Amniotic epithelial cell (primary cell): ENCODE data around the gene SLC25A1.

ENCODE experiments used
- DNase-seq: peaks from one replicate; pipeline ENCODE4 v3.0.0-alpha.2; 2010; ENCODE audit warnings: low read depth

The SLC25A1 gene

DNA sequence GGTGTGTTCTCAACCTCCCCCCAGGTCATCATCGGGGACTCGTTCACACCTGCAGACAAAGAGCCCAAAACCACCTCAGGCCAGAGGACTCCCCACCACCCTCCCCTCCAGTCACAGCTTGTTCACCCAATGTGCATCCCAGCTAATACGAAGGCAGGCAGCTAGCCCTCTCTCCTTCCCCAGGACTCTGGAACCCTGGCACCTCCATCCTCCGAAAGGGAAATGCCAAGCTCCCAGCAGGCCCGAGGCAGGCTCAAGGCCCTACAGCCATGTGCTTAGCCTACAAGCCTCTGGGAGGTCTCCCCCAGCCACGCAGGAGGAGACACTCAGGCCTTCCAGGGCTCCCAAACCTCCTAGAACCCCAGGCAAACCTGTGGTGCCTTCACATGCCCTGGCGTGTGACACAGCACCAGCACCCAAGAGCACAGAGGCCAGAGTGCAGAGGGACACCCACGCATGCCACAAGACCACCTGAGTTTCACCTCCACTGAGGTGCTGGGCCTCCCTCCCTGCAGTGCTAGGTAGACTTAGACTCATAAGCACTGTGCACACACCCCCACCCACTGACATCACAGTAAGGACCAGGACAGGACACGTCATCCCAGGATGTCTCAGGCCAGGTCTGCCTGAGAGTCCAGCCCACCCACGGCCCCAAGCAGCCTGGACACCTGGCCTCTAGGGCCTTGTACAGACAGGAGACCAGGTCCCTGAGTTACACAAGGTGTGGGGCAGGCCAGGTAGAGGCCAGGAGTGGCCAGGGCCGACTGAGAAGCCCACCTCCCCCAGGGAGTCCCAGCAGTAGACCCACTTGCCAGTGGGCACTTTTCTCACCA is 40.9 kb downstream of the SLC25A1 start:
- DNase-seq: no peak

DNA sequence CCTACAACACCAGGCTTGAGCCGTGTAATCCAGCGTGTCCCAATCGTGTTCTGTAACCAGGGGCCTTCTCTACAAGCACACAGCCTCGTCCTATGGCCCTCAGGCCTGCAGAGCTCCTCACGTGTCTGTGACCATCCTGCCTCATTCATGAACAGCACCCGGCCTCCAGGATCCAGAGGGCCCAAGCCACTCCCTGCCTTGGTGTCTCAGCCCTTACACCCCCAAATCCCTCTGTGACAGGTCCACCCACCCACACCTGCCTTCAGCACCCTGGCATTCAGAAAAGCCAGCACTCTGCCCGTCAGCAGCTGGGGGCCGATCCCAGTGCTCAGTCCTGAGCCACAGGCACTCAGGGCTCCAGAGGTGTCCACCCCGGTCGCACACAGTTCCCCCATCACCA is 41.6 kb downstream of the SLC25A1 start:
- DNase-seq: no peak

DNA sequence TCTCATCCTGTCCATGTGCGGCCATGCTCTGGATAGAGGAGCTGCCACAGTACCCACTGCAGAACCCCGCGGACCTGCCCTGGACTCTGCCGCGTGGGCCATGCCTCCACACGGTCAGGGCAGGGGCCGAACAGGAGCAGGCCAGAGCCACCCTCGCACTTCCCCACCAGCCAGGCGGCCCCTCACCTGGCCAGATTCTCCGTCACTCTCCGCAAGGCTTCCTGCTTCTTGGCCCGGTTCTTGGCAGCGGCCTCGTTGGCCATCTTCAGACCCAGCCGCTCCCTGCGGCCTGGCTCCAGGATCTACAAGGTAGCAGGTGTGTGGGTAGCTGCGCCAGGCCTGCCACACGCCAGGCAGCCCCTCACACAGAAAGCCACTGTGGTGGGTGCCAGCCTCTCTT is 43.7 kb downstream of the SLC25A1 start:
- DNase-seq: no peak

DNA sequence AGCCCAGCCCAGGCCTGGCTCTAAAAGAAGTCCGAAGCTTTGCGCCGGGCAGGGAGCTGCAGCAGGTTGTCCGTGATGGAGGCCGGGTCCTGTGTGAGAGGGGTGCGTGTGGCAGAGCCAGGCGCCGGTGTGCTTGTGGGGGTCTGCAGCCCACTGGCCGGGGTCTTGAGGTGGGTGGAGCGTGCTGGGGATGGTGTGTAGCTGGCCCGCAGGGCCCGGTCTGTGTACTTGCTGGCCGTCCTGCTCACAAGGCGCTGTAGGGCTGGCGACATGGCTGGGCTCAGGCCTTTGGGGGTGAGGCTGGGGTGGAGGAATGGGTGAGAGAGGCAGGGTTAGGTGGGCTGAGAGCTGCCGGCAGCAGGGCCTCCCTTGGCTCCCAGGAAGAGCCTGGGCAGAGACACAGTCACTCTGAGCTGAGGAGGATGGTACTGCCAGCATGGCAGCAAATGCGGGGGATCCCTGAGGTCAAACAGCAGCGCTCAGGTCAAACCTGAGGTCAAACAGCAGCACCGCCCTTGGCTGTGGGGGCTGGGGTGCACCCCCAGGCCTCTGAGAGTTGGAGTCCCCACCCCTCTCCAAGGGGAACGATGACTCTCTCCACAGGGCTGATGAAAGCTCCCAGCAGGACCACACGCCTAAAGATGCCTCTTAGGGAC is 44.2 kb downstream of the SLC25A1 start:
- no peak for DNase-seq

DNA sequence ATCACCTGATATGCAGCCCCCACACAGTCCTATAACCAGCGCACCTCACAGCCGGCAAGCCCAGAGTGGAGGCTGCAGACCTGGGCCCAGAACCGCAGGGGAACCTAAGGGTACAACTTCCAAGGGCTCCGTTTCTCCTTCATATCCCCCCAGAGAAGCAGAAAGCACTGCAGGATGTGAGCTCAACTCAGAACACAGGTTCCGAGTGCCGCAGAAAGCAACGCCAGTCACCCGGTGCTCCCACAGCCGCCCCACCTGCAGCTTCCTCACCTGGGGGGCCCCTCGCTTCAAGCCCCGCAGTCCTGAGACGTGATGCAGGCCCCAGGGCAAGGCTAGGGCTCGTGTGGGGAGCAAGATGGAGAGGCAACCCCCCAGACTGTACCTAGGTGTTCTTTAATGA is 45.0 kb downstream of the SLC25A1 start:
- DNase-seq: no peak

DNA sequence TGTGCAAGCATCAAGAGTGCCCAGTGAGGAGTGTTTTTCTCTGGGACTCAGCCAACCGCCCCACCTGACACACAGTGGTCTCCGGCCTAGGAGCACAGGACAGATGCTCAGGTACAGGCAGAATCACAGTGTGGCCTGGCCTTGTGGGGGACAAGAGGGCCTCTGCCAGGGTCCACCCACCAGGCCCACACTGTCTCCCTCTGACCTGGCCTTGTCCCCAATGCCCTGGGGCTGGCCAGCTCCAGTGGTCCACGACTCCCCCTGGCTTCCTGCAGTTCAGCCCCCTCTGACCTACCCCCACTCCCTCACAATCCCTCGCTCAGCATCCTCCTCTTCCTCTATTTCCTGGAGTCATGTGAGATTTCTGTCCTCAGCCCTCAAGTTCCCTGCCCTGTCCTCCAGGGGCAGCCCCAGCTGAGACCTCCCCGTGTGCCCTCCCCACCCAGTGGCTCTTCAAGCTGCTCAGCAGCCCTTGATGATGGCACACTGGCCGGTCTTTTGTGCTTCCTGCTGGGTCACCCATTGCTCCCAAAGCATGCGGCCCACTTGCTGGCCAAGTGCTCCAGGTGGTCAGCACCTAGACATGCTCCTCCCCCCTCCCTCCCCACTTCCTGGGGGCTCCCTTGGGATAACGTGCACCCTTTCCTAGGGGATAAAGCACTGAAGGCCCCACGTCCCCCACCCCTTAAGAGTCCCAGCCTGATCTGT is 45.7 kb downstream of the SLC25A1 start:
- DNase-seq: no peak

DNA sequence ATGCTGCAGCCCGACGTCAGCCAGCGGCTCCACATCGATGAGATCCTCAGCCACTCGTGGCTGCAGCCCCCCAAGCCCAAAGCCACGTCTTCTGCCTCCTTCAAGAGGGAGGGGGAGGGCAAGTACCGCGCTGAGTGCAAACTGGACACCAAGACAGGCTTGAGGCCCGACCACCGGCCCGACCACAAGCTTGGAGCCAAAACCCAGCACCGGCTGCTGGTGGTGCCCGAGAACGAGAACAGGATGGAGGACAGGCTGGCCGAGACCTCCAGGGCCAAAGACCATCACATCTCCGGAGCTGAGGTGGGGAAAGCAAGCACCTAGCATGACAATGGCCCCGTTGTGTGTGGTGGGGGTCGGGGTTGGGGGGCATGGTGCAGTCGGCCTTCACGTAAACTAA is 46.4 kb downstream of the SLC25A1 start:
- DNase-seq: no peak

DNA sequence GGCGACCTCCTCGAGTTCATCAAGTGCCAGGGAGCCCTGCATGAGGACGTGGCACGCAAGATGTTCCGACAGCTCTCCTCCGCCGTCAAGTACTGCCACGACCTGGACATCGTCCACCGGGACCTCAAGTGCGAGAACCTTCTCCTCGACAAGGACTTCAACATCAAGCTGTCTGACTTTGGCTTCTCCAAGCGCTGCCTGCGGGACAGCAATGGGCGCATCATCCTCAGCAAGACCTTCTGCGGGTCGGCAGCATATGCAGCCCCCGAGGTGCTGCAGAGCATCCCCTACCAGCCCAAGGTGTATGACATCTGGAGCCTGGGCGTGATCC is 46.9 kb downstream of the SLC25A1 start:
- no peak for DNase-seq

DNA sequence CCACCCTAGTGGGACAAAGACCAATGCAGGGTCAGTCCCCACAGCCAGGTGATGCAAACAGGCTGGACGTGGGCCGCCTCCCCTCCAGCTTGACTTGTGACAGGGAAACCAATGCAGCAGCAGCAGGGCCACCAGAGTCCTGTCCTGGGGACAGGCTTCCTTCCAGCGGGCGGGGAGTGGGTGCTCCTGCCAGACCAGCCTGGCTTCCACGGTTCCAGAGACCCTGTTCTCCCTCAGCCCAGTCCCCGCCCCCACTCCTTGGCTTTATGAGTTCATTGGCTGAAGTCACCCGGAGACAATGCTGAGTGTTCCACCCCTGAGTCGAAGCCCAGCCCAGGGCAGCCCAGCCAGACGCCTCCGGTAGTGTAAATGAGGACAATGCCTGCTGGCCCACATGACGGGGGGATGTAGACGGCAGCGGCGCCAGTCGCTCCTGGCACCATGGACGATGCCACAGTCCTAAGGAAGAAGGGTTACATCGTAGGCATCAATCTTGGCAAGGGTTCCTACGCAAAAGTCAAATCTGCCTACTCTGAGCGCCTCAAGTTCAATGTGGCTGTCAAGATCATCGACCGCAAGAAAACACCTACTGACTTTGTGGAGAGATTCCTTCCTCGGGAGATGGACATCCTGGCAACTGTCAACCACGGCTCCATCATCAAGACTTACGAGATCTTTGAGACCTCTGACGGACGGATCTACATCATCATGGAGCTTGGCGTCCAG is 47.4 kb downstream of the SLC25A1 start, which contains the start of gene TSSK2:
TSSK2 (plus strand) TSS at position 350 of the 726 bp plus-strand sequence; CDS start at position 442, 92 bp downstream.
- DNase-seq: no peak

DNA sequence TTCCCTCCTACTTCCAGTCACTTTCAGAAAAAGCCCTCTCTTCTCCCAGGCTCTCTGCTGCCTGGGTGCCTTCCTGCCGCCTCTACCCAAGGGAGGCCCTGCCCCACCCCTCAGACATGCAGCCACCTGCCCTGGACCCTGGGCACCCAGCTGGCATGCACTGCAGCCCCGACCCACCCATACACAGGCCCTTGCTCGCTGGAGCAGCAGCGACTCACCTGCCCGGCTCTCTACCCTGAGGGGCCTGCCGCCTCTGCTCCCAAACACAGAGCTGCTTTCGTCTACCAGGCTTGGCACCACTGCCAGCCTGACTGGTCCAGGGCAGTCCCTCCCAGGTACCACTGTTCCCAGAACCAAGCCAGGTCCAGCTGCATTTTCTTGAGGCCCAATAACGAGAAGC is 48.7 kb downstream of the SLC25A1 start:
- DNase-seq: no peak

DNA sequence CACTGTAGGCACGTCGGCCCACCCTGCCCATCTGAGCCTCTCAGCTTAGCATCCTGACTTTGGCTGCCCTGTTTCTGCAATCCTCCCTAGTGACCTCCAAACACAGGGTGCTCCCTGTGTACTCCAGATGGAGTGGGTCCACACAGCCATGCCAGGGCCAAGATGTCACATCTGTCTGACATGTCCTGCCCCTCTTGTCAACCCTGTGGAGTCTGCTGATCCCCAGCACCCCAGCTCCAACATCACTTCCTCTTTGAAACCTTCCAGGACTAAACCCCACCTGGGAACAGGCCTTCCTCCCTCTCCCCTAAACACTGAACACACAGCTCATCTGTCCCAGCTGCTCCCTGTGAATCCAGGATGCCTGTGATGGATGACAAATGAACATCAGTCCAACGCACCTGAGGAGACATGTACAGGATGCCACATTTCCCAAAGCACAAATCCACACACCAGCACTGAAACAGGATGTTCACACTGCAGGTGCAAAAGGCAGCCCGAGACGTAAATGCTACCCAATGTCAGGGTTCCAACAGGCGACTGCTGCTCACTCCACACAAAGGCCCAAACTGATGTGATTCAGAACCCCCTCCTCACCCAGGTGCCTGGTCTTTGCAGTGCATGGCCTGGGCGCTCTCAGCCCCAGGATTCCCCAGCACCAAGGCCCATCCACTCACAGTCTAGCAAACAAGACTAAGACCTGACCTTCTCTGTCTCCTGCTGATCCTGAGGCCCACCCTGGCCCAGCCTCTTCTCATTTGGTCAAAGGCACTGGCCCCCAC is 49.4 kb downstream of the SLC25A1 start:
- DNase-seq: no peak

DNA sequence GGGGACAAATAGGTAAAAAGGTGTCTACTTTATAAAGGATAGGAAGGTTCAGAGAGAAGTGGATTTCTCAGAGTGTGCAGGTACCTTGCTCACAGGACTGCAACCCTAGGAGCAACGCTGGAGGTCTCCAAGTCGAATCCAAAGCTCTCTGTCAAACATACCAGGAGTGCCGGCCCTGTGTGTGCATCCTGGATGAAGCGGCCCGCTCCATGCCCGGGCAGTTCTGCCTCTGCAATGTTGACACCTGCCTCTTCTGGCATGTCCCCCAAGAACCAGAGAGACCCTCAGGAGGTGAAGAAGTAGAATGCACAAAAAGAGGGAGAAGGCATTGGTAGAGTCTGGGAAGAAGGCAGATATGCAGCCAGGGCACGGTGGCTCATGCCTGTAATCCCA is 50.5 kb downstream of the SLC25A1 start:
- DNase-seq: no peak

DNA sequence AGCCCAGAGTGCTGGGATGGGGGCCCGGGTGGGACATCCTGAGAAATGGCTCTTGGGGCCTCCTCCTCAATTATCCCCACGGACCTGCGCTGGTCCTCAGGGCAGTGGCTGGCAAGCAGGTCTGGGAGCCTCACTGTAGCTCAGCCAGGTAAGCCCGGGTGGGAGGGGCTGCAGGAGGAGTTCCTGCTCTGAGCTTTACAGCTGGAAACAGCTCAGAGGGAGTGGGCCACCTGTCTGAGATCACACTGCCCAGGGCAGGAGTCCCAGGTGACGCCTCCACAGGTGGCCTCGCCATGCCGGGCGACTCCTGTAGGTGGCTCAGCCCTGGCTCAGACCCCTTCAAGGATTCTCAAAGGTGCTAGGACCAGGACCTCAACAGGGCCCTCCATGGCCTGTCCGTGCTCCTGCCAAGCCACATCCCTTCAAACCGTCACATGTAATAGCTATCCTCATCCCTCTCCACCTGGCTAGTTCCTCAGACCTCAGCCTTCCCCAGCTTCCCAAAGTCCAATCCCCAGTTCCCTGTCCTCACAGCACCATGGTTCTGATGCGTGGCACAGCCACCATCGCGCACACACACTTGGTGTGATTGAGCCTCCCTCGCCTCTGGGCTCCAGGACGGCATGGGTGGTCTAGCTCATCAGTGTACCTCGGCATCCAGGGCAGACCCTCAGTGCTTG is 51.1 kb downstream of the SLC25A1 start:
- no peak for DNase-seq

DNA sequence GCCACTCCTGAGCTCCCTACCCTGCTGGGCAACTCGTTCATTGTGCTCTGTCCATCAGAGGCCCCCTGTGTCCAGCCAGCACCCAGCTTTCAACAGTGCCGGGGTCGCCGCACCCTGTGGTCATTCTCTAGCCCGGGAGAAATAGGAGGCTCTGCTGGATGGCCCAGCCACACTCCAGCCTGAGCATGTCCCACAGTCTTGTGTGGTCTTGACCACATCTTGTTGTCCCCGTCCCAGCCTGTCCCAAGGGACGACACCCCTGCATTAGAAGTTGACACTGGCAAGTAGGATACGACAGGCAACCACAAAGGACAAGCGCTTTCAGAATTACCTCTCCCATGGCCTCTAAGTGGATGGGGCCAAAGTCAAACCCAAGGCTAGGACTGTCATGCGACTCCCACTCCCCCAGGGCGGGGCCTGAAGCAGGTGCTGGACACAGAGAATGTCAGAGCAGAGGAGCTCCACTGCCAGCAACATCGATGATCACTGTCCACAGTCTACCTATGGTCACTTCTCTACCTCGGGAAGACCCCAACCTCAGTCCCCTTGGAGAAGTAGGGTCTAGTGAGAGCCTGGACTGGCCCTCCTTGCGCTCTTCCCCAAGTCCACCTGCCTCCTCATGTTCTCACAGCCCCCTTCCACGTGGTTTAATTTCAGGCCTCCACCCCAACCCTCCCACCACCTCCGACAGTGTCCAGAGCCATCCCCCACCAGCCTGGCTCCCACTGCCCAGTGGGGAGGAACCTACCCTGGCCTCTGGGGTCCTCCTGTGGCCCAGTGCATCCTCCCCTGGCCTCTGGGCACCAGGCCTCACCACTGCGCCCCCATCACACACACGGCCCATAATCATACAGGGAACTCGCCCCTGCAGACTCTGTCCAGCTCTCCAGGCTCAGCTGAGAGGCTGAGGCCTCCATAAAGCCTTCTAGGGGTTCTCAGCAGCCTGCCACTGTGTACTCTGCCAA is 51.9 kb downstream of the SLC25A1 start:
- no peak for DNase-seq
